ENCODE measurements around the gene NDFIP1. TPM values are rescaled to one million over a fixed set of nuclear protein-coding genes. Genes with fewer than 3 reads are reported as not detected.
A peak's percentile ranks its signal among the peaks of the same experiment; 100 is the strongest.

NDFIP1 gene
- total RNA-seq, 1 experiment from 2014 or later: 26.6 TPM

DNA sequence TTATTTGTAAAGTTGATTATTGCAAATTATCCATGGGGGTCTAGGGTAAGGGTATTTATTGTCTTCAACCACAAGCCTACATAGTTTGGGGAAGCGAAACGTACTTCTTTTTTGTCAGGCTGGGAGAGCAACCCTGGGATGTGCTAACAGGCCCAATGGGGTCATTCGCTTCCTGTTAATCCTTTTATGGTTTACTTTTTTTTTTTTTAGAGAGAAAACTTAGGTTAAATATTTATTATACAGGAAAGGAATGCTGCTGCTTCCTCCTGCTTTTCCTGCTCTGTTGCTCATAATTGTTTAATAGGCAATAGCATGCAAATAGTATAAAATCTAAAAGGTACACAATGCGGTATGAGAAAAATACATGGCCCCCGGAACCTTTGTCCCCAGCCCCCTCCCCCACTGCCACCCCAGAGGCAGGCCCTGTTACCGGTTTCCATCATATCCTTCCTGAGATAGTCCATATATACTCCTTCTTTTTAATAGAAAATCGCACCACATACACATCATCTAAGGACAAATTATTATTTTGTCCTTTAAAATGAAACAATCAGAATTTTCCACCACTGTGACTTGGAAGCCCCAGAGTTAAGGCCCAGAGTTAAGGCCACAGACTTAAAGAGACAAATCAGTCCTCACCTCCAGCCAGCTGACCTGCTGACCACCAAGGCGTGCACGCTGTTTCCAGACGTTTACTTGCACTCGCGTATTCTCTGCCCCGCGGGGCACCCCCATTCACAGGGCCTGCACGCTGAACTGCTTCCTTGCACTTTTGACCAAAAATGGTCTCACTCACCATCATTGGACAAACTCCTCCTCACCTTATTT, 83.9 kb downstream of the NDFIP1 start:
- TF ChIP-seq, protein P1, sequence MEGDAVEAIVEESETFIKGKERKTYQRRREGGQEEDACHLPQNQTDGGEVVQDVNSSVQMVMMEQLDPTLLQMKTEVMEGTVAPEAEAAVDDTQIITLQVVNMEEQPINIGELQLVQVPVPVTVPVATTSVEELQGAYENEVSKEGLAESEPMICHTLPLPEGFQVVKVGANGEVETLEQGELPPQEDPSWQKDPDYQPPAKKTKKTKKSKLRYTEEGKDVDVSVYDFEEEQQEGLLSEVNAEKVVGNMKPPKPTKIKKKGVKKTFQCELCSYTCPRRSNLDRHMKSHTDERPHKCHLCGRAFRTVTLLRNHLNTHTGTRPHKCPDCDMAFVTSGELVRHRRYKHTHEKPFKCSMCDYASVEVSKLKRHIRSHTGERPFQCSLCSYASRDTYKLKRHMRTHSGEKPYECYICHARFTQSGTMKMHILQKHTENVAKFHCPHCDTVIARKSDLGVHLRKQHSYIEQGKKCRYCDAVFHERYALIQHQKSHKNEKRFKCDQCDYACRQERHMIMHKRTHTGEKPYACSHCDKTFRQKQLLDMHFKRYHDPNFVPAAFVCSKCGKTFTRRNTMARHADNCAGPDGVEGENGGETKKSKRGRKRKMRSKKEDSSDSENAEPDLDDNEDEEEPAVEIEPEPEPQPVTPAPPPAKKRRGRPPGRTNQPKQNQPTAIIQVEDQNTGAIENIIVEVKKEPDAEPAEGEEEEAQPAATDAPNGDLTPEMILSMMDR (conservative IDR thresholded peaks at IDR 0.05): no peak
- no peak overlapping the region for H2BK12ac ChIP-seq (ENCODE audit: insufficient read length, low read depth, low read length)
- Mint-ChIP-seq H3K27ac (peak overlapping the region in 1 of 3 experiments; percentile 30; a peak in 1 of 7 replicates), H3K4me1 (peaks cover 15 to 21% of the 10 kb centered on the region in 2 experiments), H3K4me3 (no peak overlapping the region), H3K36me3 (ENCODE audit: insufficient read depth in 1 of 3, low read depth in 3 of 3) (no peaks in the 10 kb centered on the region), H3K9me3 (no peaks in the 10 kb centered on the region), H3K27me3 (ENCODE audit: low read depth) (peaks cover 2% of the 10 kb centered on the region; the same call in 1 of the 2 replicates)
- H3K9me3 ChIP-seq (ENCODE audit: control insufficient read depth, low read depth, low read length): no peaks in the 10 kb centered on the region
- no peak overlapping the region for H3K27ac ChIP-seq (ENCODE audit: insufficient read length, low read depth, low read length)
- no peak overlapping the region for H4K8ac ChIP-seq (replicated peaks; ENCODE audit: insufficient read length, low read depth, low read length)
- H4K5ac ChIP-seq (ENCODE audit: insufficient read length, low read depth, low read length): no peak overlapping the region
- no peak overlapping the region for H2AFZ ChIP-seq (ENCODE audit: low read length)
- H3K23ac ChIP-seq (ENCODE audit: insufficient read length, low read depth, low read length): no peak overlapping the region
- H3T11ph ChIP-seq (ENCODE audit: low read length): no peak overlapping the region
- no peak overlapping the region for H4K91ac ChIP-seq (ENCODE audit: insufficient read length, low read depth, low read length)
- no peak overlapping the region for H2BK15ac ChIP-seq (ENCODE audit: low read depth, low read length)
- no peak overlapping the region for H3K18ac ChIP-seq (ENCODE audit: insufficient read length, low read depth, low read length)
- DNase-seq: no peak
- H2AK5ac ChIP-seq (ENCODE audit: insufficient read length, low read length): no peak overlapping the region
- no peak overlapping the region for H3K56ac ChIP-seq (ENCODE audit: insufficient read length, low read depth, low read length)
- H3K4me2 ChIP-seq (ENCODE audit: insufficient read depth, insufficient read length, low read length): no peak overlapping the region
- no peak overlapping the region for H2BK120ac ChIP-seq (ENCODE audit: low read depth, low read length, poor library complexity, severe bottlenecking)
- H3K79me1 ChIP-seq (ENCODE audit: insufficient read depth, low read depth, low read length, poor library complexity, severe bottlenecking): no peaks in the 10 kb centered on the region
- peaks cover 5% of the 10 kb centered on the region; the same call in 1 of the 2 replicates for H3K4me1 ChIP-seq (ENCODE audit: insufficient read depth, low read length)
- H3K9ac ChIP-seq (ENCODE audit: extremely low read depth, insufficient read length, low read length): no peak overlapping the region
- H3K14ac ChIP-seq (ENCODE audit: insufficient read depth, low read length): no peak overlapping the region
- no peaks in the 10 kb centered on the region for H3K27me3 ChIP-seq (ENCODE audit: insufficient read depth, low read length)
- no peak overlapping the region for H2BK5ac ChIP-seq (ENCODE audit: insufficient read length, low read length)
- H4K20me1 ChIP-seq (ENCODE audit: control insufficient read depth, insufficient read depth, insufficient read length): no peaks in the 10 kb centered on the region
- no peak overlapping the region for H3K4ac ChIP-seq (ENCODE audit: low read depth, low read length)
- H3K79me2 ChIP-seq (ENCODE audit: insufficient read depth, low read length): no peaks in the 10 kb centered on the region
- WGBS (ENCODE audit: extremely low coverage, insufficient read length, low lambda C conversion rate): no CpG with 5 or more reads among the region's 15 CpGs
- H2BK20ac ChIP-seq (ENCODE audit: low read depth, low read length, poor library complexity, severe bottlenecking): no peak overlapping the region
- H3K23me2 ChIP-seq (ENCODE audit: insufficient read length, low read depth, low read length, poor library complexity, severe bottlenecking): no peaks in the 10 kb centered on the region

Data from H9 (cell line).